Stimulated activated CD8-positive, alpha-beta memory T cell treated with anti-CD3 and anti-CD28 coated beads, Interleukin-15, amount 100 ng/mL, for 1 hour (primary cell): ENCODE measurements around the gene VDR.

ENCODE experiments used
- DNase-seq: peaks from one replicate; pipeline ENCODE4 v3.0.0-alpha.2; 2020; ENCODE audit warnings: low read depth

The VDR gene

DNA sequence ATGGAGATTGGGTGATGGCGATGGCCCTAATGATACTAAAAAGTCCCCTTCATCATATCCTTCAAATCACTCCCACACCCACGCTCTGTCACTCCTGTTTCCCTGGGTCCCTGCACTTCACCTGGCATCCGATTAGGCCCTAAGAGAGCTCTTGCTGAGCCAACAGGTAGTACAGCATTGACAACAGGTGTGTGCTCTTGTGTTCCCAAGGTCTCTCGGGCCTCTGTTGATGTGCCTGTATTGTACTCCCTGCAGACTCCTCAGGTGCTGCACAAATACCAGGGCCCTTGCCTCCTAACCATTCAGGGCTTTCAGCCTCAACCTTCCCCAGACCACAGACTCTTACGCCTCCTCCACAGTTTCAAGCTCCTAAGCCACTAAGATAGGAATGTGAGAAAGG, 25.8 kb upstream of the VDR start:
- no peak for DNase-seq

DNA sequence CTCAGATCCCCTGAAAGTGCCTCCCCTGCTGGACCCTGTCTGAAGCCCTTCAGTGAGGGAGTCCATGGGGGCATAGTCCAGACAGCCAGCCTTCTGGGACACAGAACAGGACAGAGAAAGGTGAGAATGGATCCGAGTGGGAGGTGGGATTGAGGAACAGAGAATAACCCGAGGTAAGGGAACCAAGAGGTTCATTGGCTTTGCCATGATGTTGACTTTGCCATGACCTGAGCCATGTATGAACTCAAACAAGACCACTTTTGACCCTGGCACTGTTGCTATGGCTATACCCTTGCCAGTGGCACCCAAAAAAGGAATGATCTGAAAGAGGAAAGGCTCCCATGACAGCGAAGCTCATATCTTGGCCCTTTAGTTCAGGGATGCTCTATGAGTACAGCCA, 22.6 kb upstream of the VDR start:
- no peak for DNase-seq

DNA sequence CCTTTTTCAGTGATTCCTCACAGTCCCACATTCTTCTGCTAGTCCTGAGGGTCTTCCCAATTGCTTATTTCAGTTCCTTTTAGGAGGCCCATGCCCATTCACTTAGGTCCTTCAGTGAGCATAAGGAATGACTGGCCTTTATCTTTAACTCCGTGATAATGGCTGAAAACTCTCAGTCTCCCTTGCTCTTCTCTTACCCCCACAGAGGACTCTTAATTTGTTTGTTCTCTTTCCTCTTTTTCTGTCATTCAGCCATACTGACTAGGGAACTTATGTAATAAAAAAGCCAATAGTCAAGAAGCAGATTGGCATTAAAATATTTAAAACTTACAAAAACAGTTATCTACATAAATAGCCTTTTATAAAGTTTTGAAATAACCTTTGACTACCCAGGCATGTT, 17.1 kb upstream of the VDR start:
- DNase-seq: no peak

DNA sequence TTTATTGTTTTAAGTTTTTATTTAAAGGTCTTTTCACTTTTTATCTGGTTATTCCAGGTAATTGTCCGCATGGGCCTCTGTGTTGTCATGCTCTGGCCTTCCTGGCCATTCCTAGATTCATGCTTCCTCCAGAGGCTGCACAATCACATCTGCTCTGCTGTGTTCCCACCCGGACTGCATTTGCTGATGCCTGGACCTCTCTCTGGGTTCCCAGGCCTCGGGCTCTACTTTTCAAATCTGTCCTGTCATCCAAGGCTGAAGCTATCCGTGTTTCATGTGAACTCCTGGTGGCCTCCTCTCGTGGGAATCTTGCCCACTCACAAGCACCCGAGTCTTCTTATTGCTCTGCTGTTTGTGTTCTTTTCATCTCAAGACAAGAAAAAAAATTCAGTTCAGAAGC, 16.1 kb upstream of the VDR start:
- no peak for DNase-seq

DNA sequence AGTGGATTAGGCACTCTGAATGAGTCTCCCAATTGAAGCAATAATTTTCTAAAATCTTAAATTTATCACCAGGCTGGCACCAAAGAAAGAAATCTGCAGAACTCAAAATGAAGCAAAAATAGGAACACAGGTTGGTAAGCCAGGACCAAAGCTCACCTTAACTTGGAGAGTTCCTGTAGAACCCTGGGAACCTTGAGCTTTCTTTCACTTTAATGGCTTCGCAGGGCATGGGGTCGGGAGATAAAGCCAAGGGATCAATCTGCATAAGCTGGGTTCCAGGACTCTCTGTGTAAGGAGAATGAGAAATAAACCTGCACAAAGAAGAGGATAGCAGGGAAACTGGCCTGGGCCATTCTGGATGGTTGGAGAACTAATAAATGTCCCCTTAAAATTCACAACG, 8.3 kb upstream of the VDR start:
- no peak for DNase-seq

DNA sequence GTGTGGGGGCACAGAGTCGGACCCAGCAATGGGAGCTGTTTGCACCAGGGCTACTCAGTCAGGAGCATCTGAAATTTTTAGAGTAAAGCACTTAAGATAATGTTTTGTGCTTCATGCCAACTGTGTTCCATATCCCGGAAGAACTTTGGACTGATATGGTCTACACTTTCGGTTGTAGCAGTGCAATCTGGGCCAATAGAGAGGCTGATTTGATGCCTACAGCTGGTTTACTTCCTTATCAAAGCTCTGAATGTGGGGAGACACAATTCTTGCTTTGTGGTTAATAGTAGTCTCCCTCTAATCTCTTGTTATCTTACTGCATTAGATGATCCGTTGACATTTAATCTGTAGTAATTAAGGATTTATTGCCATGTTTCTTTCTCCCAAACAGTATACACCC, 7.8 kb upstream of the VDR start:
- no peak for DNase-seq

DNA sequence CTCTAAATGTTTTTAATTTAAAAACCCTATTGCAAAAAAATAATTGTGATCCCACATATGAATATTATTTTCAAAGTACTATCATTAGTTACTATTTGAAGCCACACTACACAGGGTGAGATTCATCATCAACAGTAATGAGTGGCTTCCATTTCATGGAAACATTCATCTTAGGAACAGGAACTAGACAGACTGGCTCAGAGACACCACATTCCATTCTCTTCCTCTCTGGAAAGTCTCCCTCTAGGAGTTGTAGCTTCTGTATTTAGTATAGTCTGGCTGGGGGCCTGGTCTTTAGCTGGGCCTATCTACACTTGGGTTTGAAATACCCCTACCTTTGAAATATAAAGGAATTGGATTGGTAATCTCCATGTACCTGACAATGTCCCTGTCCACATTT, 6.2 kb upstream of the VDR start:
- DNase-seq: no peak

DNA sequence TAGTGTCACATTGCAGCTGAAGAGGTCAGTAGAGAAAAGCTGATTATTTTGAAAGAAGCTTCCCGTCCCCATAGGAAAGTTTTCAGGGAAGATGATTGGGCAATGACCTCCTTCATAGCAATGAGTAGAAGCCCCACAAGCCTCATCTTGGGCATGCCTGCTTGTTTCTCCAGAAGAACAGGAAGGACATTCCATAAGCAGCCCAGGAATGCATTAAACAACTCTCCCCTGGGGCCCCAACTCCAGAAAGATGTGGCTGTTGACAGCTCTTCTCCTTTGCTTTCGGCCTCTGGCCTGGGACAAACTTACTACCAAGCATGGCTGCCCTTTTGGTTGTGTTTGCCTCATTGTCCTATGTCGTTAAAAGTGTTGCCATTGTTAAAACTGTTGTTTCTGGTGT, 5.7 kb upstream of the VDR start:
- DNase-seq: no peak

DNA sequence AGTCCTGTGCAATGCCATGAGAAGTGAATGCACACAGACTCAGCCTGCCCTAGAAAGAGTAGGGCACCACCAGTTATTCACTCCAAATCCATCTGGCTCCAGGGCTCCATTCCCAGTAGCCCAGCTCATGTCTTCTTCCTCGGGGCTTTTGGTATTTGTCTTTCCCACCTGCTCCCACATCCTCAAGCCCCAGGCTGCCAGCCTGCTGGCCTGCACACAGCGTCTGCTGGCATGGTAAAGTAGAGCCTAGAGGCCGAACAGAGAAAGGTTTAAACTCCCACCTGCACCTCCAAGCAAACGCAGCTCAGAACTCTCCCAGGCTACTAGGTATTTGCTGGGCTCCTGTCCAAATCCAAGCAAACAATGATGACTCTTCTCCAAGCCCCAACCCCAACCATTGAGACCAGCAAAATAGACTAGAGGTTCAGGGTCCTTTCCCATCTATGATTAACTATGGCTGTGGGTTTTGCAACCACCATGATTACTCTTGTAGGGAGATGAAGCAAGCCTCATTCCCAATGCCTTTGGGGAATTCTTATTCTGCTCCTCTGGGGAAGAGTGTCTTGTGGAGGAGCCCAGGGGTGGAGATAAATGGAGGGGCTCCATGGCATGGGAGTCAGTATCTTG, 5.2 kb upstream of the VDR start:
- DNase-seq: no peak

DNA sequence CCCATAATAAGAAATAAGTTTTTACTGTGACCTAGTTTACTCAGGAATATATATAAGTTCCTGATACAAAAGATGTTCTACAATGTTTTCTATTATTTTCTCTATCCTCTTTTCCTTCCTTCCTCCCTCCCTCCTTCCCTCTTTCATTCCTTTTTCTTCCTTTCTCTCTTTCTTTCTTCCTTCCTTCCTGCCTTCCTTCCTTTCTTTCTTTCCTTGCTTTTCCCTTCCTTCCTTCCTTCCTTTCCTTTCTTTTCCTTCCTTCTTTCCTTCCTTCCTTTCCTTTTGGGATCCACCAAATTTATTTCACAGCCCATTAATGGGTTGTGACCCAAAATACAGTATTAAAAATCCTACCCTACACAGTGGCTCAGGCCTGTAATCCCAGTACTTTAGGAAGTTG, 3.9 kb upstream of the VDR start:
- DNase-seq: no peak

DNA sequence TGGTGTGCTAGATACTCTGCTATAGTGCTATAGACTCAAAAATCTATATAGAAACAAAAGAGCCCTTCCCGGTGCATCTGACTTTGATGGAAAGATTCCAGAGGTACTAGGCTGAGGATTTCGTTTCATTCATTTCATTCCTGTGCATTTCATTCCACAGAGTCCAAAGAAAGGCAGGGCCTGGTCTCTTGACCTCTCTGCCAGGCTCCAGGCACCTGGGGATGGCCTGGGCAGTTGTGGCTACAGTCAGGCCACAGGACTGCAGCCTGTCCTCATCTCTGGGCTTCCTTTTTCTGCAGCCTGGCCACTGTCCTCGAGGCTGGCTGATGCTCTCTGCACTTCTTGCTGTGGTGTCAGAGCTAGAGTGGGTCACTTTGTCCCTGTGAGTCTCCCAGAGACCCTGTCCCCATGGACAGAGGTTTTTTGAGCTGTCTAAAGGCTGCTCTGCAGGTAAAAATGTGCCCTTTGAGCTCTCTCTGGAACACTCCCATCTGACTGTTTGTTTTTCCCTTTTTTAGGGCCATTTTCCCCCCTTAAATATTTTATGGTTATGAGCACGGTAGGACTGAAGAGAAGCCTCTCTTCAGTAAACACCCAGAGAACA, 3.2 kb upstream of the VDR start:
- DNase-seq: no peak

DNA sequence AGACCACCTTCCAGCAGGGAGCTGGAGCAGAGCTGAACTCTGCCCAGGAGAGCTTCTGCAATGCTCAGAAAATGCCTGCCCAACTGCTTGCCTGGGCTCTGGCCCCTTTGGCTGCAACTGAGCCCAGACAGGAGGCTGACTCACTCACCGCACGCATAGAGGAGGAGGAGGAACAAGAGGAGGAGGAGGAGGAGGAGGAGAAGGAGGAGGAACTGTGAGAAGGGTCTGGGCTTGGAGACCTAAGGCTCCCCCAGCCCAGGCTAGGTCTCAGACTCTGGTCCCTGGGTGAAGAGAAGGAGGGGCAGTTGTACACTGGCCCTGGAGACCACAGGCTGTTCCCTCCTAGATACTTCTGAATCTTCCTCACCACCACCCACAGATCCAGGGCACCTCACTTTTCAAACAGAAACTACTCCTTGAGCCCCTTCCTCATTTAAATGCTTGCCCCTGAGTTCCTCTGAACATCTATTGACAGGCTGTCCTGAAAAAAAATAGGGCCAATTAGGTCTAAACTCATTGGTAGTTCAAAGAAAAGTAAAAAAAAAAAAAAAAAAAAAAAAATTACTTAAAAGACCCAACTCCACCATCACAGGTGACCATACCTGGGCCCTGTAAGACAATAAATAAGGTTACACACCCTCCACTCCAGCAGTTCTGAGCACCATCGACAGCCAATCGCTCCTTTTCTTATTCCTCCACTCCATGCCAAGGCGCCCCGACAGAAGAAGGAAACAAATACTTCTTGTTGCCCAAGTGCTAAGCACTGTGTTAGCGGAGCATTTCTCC, 674 bp downstream of the VDR start:
- DNase-seq: no peak

DNA sequence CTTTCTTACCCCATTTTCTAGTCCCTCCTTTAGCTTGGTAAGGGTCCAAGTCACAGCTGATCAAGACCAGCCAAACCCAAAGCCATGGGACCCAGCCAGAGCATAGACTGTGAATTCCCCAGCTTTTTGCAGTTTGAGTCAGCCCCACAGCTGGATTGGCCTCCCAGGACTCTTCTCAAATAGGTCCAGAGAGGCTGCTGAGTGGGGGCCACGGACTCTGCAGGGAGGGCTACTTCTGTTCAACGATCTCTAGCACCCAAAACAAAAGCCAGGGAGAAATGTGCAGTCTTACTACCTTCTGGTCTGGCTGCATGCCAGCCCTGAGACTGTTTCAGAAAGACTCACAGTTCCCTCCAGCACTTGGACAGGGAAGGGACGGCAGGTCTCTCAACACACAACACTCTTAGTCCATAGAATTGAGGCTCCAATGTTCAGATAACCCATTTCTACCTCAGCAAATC, 1.6 kb downstream of the VDR start:
- DNase-seq: no peak

DNA sequence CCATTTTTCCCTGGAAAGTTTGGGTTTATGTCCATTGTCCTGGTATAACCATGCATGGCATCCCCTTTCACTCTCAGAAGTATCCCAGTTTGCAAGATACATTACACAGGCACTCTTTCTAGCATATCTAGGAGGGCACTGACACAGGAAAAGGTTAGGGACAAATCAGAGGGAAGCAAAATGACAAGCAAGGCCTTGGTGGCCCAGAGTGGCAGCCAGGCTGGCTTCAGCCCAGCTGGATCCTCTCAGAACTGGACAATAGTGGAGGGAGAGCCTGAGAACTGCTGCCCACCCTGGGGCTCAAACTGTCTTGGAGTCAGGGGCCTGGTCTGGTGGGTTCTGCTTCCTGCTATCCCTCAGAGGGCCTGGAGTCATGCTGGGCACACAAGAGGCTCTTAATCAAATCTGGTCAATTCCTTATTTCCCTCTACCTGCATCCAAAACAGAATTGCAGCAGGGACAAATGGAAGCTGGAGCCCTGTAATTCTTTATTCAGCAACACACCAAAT, 2.6 kb downstream of the VDR start:
- DNase-seq: no peak

DNA sequence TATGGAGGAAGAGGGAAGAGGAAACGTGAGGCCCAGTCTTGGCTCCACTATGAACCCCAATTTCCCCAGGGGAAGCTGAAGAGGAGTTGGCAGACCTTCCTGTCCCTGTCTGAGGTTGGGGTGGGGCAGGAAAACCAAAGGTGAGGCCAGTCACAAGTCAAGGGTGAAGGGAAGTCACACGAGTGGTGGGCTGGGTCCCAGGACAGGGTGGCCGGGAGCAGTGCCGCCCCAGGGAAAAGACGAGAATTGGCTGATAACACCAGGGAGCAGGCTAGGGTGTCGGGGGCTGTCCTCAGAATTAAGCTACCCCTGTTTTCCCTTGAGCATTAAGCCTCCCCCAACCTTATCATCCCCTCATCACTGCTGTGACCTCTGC, 3.1 kb downstream of the VDR start:
- DNase-seq: no peak

DNA sequence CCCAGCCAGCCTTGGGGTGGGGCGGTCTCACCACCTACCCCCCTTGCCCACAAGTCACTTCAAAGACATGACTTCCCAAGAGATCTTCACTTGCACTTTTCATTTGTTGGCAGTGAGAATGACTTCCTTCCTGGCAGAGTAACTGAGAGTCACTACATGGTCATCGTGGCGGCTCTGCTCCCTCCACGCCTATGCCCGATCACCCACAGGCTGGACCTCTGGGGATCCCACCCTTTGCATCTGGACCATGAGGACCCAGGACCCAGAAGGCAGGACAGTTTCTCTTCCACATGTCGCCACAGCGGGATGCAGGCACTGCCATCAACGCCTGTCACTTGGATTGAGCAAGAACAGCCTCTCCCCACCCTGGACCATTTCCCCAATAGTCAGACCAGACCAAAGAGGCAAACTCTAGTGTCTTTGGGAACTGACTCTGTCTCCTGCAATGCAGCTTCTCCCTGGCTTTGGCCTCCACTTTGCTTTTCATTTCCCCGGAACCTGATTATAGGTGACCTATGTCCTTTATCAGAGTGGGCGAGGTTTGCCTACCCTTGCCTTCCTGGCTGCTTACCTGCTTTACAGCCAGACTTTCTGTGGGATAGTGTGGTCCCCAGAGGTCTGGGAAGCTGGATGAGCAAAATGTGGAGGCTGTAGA, 3.6 kb downstream of the VDR start:
- DNase-seq: no peak

DNA sequence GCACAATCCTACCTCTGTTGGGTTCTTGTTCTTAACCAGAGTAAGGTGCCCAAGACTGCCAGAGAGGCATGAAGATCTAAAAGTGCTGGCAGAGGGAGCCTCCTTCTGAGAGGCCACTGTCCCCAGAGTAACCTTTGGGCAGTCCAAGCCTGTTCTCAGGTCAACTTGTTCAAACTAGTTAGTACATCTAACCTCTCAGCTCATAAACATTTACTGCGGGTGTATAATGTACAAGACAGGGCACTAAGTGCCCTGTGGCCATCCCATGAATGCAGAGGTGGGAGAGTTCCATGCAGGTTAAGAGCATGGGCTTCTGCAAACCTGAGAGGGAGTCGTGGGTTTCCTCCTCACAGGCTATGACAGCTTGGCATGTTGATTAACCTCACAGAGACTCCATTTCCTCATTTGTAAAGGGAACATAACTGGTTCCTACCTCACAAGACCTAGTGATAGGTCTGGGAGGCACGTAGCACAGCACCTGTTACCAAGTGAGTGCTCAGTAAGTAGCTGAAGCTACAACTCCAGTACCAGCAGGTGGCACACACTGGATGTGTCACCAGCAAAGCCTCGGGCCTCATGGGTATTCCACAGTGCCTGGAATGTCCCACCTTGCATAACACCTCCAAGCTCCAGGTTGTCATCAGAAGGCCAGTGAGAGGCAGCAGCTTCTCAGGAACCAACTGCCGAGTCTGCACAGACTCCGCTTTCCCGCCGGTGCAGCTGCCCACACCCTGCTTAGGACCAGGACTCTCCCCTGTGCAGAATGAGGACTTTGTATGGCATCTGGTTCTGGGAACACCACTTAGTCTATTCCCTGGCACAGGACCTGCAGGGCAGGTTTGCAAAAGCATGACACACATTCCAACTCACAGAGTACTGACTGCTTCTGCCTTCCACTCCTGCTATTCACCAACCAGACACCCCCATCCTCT, 4.4 kb downstream of the VDR start:
- DNase-seq: no peak

DNA sequence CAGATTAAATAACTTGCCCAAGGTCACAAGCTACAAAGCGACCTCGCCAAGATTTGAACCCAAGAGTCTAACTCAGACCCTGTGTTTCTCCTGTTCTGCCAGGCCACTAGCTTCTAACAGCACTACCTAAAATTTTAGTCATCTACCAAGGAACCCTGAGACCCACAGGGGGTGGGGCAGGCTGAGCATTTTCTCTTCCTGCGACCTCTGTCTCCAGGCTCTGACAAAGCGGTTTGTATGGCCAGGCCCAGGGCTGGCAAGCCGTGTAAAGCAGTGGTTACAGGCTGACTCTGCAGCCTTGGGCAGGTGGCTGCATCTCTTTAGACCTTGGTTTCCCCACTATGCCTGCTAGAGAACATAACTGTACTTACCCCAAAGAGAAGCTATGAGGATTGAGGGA, 5.3 kb downstream of the VDR start:
- no peak for DNase-seq

DNA sequence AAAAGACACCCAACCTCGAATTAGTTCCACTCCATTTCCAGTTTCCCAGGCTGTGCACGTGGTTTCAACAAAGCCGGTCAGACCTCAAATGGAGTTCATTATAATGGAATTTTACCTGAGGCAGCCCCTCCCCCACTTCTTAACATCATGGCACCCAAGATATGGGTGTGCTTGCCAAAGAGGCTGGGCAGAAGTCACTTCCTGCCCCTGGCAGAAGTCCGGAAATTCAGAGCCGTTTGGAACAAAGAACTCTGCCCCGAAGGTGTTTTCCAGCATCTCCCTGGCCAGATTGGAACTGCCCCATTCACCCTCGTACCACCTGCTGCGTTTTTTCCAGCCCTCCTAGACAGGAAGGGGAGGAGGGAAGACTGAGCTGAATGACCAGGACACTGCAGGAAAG, 8.2 kb downstream of the VDR start:
- DNase-seq: no peak

DNA sequence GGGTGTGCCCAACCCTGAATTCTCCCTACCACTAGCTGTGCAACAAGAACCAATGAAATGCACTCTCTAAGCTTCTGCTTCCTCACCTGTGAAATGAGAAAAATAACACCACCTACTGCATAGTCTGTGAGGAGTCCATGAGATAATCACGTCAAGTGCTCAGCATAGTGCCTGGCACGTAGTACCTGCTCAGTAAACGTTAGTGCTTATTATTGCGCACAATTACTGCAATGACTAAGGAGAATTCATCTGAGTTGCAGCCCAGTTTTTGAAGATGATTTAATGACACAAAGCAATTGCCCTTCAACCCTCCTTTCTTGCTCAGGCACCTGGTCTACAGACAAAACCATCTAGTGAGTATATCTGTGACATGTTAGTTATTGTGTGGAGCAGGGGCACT, 8.8 kb downstream of the VDR start:
- no peak for DNase-seq

DNA sequence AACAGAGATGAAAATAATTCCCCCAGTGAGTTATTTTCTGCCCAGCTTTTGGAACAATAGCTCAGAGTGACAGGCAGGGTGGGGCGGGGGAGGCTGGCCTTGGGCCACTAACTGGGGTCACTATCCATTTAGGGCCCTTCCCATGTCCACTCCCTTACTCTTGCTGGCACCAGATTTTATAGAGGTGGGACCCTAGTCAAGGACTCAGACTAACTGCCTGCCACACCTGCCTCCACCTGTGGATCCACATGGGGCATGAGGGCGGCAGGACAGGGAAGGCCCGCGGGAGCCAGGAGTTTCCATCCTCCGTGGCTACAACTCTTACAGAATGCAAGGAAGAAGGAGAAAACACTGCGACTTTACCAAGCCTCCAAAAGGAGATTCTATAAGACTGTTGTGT, 10.1 kb downstream of the VDR start:
- DNase-seq: no peak

DNA sequence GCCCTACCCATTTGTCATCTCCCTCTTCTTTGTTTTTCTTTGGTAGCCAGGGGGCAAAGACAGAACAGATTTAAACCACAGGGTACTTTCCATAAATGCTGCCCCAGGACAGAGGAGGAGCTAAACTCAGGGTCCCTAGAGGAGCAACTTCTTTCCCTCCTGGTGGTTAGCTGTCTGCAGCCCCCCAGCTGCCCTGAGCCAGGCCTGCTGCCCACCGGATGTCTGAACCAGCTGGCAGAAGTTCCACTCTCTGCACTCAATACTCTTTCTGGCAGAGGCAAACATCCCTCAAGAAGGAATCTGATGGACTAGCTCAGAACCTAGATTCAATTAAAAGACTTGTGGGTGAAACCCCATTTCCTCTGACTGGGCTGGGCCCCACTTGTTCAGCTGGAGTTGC, 10.7 kb downstream of the VDR start:
- DNase-seq: no peak
